Neural cell (in vitro differentiated cells): ENCODE measurements around the gene CD2BP2. TPM values are rescaled to one million over a fixed set of nuclear protein-coding genes. Genes with fewer than 3 reads are reported as not detected.

Source experiments
- H2AFZ ChIP-seq: fragments of 200-600, 300-800 bp; sonication (generic), shearing (Covaris generic); 2 replicates; pipeline ENCODE4 v1.6.0; 2014; ENCODE audit warnings: low read depth, mild to moderate bottlenecking, antibody characterized with exemption, low read length, moderate library complexity
- H3F3A ChIP-seq: fragments of 200-600 bp; shearing (Covaris generic); 2 replicates; pipeline ENCODE4 v1.6.1; 2016; ENCODE audit warnings: mild to moderate bottlenecking, moderate library complexity, mixed read lengths, antibody characterized with exemption, low read length; ENCODE audit not compliant: insufficient read depth, poor library complexity, severe bottlenecking
- H3K27ac ChIP-seq: fragments of 200-600, 300-800 bp; sonication (generic), shearing (Covaris generic); 2 replicates; pipeline ENCODE4 v1.5.1; 2014; ENCODE audit warnings: mild to moderate bottlenecking, low read length, moderate library complexity
- H3K27me3 ChIP-seq: fragments of 300-800, 200-600 bp; sonication (generic), shearing (Covaris generic); 2 replicates; pipeline ENCODE4 v1.6.0; 2014; ENCODE audit warnings: mild to moderate bottlenecking, low read depth, low read length, moderate library complexity; ENCODE audit not compliant: insufficient read depth
- H3K36me3 ChIP-seq: fragments of 300-800, 200-600 bp; sonication (generic), shearing (Covaris generic); 2 replicates; pipeline ENCODE4 v1.5.1; 2014; ENCODE audit warnings: mild to moderate bottlenecking, antibody characterized with exemption, low read length, moderate library complexity; ENCODE audit not compliant: insufficient read depth
- H3K4me2 ChIP-seq: fragments of 300-800, 200-600 bp; sonication (generic), shearing (Covaris generic); 2 replicates; pipeline ENCODE4 v1.6.0; 2014; ENCODE audit warnings: mild to moderate bottlenecking, low read length
- H3K4me3 ChIP-seq: fragments of 300-800, 200-600 bp; sonication (generic), shearing (Covaris generic); 2 replicates; pipeline ENCODE4 v1.5.1; 2014; ENCODE audit warnings: mild to moderate bottlenecking, low read length, moderate library complexity
- H3K79me2 ChIP-seq: fragments of 200-600 bp; shearing (Covaris generic); replicated peaks from 2 replicates; pipeline ENCODE4 v1.6.0; 2014; ENCODE audit warnings: mild to moderate bottlenecking, low read length, moderate library complexity; ENCODE audit not compliant: insufficient read depth
- H3K9ac ChIP-seq: fragments of 300-800, 200-600 bp; sonication (generic), shearing (Covaris generic); 2 replicates; pipeline ENCODE4 v1.6.1; 2016; ENCODE audit warnings: mild to moderate bottlenecking, low read length, mixed read lengths
- H3K9me2 ChIP-seq: fragments of 200-600 bp; shearing (Covaris generic); 2 replicates; pipeline ENCODE4 v1.6.1; 2016; ENCODE audit warnings: mild to moderate bottlenecking, low read length, mixed read lengths; ENCODE audit not compliant: insufficient read depth
- H3K9me3 ChIP-seq: fragments of 200-600, 300-800 bp; sonication (generic), shearing (Covaris generic); 2 replicates; pipeline ENCODE4 v1.6.1; 2016; ENCODE audit warnings: mild to moderate bottlenecking, mixed run types, low read length, moderate library complexity, mixed read lengths
- H4K20me1 ChIP-seq: fragments of 200-600 bp; shearing (Covaris generic); 2 replicates; pipeline ENCODE4 v1.6.1; 2016; ENCODE audit warnings: mild to moderate bottlenecking, mixed run types; ENCODE audit not compliant: insufficient read depth
- CTCF ChIP-seq: fragments of 450-650 bp; IDR thresholded peaks from 2 replicates; pipeline ENCODE4 v1.5.1; 2014; ENCODE audit warnings: antibody characterized with exemption, mild to moderate bottlenecking, moderate library complexity; ENCODE audit not compliant: poor library complexity, severe bottlenecking
- EP300 ChIP-seq: fragments of 450-650 bp; conservative IDR thresholded peaks from 2 replicates; pipeline ENCODE4 v1.6.1; 2014; ENCODE audit warnings: antibody characterized with exemption, mild to moderate bottlenecking, moderate library complexity; ENCODE audit not compliant: poor library complexity, severe bottlenecking
- EZH2 ChIP-seq: fragments of 200-600, 300-800 bp; shearing (Covaris generic), sonication (generic); IDR thresholded peaks from 2 replicates; pipeline ENCODE4 v1.6.1; 2014; ENCODE audit warnings: antibody characterized with exemption, low read length, borderline replicate concordance, mild to moderate bottlenecking; ENCODE audit not compliant: insufficient read depth, poor library complexity, severe bottlenecking
- MXI1 ChIP-seq: fragments of 450-650 bp; conservative IDR thresholded peaks from 2 replicates; pipeline ENCODE4 v1.6.1; 2014; ENCODE audit warnings: antibody characterized with exemption, mild to moderate bottlenecking; ENCODE audit not compliant: poor library complexity, severe bottlenecking
- POLR2AphosphoS5 ChIP-seq: IDR thresholded peaks from 2 replicates; pipeline ENCODE4 v1.6.1; 2012
- RAD21 ChIP-seq: fragments of 450-650 bp; conservative IDR thresholded peaks from 2 replicates; pipeline ENCODE4 v1.6.1; 2014; ENCODE audit warnings: antibody characterized with exemption, mild to moderate bottlenecking, moderate library complexity
- SMC3 ChIP-seq: fragments of 450-650 bp; conservative IDR thresholded peaks from 2 replicates; pipeline ENCODE4 v1.6.1; 2014; ENCODE audit warnings: antibody characterized with exemption, mild to moderate bottlenecking, moderate library complexity; ENCODE audit not compliant: poor library complexity
- TAF1 ChIP-seq: IDR thresholded peaks from 2 replicates; pipeline ENCODE4 v1.6.1; 2012; ENCODE audit warnings: low read depth
- polyA plus RNA-seq: library from polyadenylated mRNA; depleted of rRNA; stranded (reverse); fragments of >200 nt; gene quantifications from 2 replicates; pipeline ENCODE4 v1.2.3, GENCODE V29; 2014
- TF ChIP-seq, protein P1 (sequence below): IDR thresholded peaks from 2 replicates; pipeline ENCODE4 v1.6.1; 2012; ENCODE audit warnings: borderline replicate concordance

The CD2BP2 gene
- polyA plus RNA-seq, 1 donor from 2014 or later, result 76.3 TPM

- TF ChIP-seq EZH2 (no peak), MXI1 (no peak), EP300 (no peak), SMC3 (no peak), TAF1 (no peak), CTCF (no peak), POLR2AphosphoS5 (no peak), RAD21 (no peak)
- TF ChIP-seq, protein P1, sequence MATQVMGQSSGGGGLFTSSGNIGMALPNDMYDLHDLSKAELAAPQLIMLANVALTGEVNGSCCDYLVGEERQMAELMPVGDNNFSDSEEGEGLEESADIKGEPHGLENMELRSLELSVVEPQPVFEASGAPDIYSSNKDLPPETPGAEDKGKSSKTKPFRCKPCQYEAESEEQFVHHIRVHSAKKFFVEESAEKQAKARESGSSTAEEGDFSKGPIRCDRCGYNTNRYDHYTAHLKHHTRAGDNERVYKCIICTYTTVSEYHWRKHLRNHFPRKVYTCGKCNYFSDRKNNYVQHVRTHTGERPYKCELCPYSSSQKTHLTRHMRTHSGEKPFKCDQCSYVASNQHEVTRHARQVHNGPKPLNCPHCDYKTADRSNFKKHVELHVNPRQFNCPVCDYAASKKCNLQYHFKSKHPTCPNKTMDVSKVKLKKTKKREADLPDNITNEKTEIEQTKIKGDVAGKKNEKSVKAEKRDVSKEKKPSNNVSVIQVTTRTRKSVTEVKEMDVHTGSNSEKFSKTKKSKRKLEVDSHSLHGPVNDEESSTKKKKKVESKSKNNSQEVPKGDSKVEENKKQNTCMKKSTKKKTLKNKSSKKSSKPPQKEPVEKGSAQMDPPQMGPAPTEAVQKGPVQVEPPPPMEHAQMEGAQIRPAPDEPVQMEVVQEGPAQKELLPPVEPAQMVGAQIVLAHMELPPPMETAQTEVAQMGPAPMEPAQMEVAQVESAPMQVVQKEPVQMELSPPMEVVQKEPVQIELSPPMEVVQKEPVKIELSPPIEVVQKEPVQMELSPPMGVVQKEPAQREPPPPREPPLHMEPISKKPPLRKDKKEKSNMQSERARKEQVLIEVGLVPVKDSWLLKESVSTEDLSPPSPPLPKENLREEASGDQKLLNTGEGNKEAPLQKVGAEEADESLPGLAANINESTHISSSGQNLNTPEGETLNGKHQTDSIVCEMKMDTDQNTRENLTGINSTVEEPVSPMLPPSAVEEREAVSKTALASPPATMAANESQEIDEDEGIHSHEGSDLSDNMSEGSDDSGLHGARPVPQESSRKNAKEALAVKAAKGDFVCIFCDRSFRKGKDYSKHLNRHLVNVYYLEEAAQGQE, result no peak
- no peak within 1 kb of the TSS for H3K9ac ChIP-seq
- no peaks in the 10 kb centered on the region for H3K36me3 ChIP-seq
- no peak within 1 kb of the TSS for H3K27ac ChIP-seq
- H3K27me3 ChIP-seq, result no peaks in the 10 kb centered on the region
- peaks cover 3% of the 10 kb centered on the region for H3K79me2 ChIP-seq
- no peaks in the 10 kb centered on the region for H4K20me1 ChIP-seq
- H2AFZ ChIP-seq, result no peak within 1 kb of the TSS
- no peak within 1 kb of the TSS for H3K4me2 ChIP-seq
- no peaks in the 10 kb centered on the region for H3K9me2 ChIP-seq
- H3K4me3 ChIP-seq, result no peak within 1 kb of the TSS
- no peaks in the 10 kb centered on the region for H3K9me3 ChIP-seq
- H3F3A ChIP-seq, result no peaks in the 10 kb centered on the region
Observed at GRCh38 chr16:30374538-30374937, 19.4 kb upstream of the CD2BP2 start, which contains the start of gene MYL11. MYL11 (plus strand) TSS chr16:30374802; CDS start chr16:30374858, 56 bp downstream.

GRCh38 chr16:30372725-30373124 lies 17.6 kb upstream of the CD2BP2 start:
- peaks cover 17% of the 10 kb centered on the region for H4K20me1 ChIP-seq
- no peaks in the 10 kb centered on the region for H3K27me3 ChIP-seq
- no peaks in the 10 kb centered on the region for H3K9me3 ChIP-seq
- H3K9me2 ChIP-seq, result no peaks in the 10 kb centered on the region
- H3K4me3 ChIP-seq, result no peak overlapping the region
- no peak overlapping the region for H3K4me2 ChIP-seq
- TF ChIP-seq SMC3 (no peak), MXI1 (no peak), POLR2AphosphoS5 (no peak), TAF1 (no peak), EZH2 (no peak), EP300 (no peak), CTCF (no peak), RAD21 (no peak)
- TF ChIP-seq, protein P1, result no peak
- H3K27ac ChIP-seq, result no peak overlapping the region
- H3K79me2 ChIP-seq, result peaks cover 22% of the 10 kb centered on the region
- H2AFZ ChIP-seq, result no peak overlapping the region
- H3K9ac ChIP-seq, result no peak overlapping the region
- no peaks in the 10 kb centered on the region for H3K36me3 ChIP-seq
- no peaks in the 10 kb centered on the region for H3F3A ChIP-seq
